RWPE1 (cell line): ENCODE measurements around the gene EGF.

Experiments
- CTCF ChIA-PET: fragments of 350-600 bp; sonication (Branson Sonifier 250); formaldehyde crosslinking; extraction: SDS; loops from one replicate; lab custom pipeline; 2021; lab: Yijun Ruan, JAX
- POLR2A ChIA-PET: fragments of 400-600 bp; formaldehyde crosslinking; extraction: SDS; loops from one replicate; lab custom pipeline; 2020; ENCODE audit warnings: antibody characterized with exemption; ENCODE audit not compliant: low non-redundant PET; lab: Yijun Ruan, JAX
- DNase-seq: peaks from one replicate; pipeline ENCODE4 v3.0.0; 2012; ENCODE audit warnings: low spot score
- H3K27ac ChIP-seq: fragments of 450-650 bp; 2 replicates; pipeline ENCODE4 v1.5.1; 2017
- CTCF ChIP-seq: fragments of 450-650 bp; conservative IDR thresholded peaks from 2 replicates; pipeline ENCODE4 v1.5.1; 2017; ENCODE audit warnings: low read depth, mild to moderate bottlenecking

Gene EGF

GRCh38 chr4:110004556-110004955, 91.9 kb downstream of the EGF start:
- H3K27ac ChIP-seq, result no peak overlapping the region
- ChIA-PET POLR2A (no interaction called here), CTCF (no interaction called here)
- TF ChIP-seq CTCF, result no peak
- no peak for DNase-seq

GRCh38 chr4:110005461-110006056, 92.9 kb downstream of the EGF start:
- POLR2A ChIA-PET, result no interaction called here
- peak; percentile 74 for DNase-seq
- CTCF ChIA-PET, result interaction anchor here (0.6 to 1.1 kb wide), 9 partner anchors 11 to 1996 kb away, joined by 3 to 5 read pairs (median 3); no protein-coding TSS in a partner anchor
- peak; percentile 82 for TF ChIP-seq CTCF
- no peak overlapping the region for H3K27ac ChIP-seq

DNA sequence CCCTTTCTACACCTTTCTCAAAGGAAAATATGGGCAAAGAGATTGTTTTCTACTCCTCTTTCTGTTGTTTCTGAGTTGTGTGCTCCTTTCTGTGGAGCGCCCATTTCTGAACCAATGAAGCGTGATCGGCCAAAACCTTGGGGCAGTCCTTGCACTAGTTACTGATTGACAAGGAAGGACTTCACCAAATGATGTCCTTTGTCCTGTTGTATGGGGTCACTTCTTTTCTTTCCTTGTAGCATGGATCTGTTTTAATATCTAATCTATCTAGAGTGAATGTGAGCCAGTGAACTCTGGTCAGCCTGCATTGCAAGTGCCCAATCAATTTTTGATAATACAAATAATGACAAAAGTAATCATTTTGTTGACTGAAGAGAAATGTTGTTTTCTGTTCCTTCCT, 94.5 kb downstream of the EGF start:
- no peak overlapping the region for H3K27ac ChIP-seq
- CTCF ChIA-PET, result interaction anchor here (0.6 kb wide), 1 partner anchor 83 kb away, joined by 7 read pairs; no protein-coding TSS in a partner anchor
- POLR2A ChIA-PET, result no interaction called here
- no peak for DNase-seq
- no peak for TF ChIP-seq CTCF

DNA sequence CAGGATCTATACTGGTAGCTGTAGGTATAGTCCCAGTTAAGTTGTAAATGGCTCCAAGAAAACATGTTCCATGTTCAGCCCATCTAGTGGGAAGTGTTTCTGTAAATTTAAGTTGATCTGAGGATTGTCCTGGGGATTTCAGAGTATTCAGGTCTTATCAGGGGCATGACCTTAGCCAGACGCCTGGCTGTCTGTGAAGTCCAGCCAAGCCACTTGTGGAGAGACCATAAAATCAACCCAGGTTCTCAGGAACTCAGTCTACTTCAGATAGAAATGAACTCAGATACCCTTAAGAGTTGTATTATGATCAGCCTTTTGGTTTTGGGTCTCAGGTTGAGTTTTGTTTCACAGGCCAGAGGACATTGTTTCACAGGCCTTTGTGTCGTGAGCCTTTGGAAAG, 95.9 kb downstream of the EGF start:
- ChIA-PET CTCF (no interaction called here), POLR2A (no interaction called here)
- DNase-seq, result no peak
- TF ChIP-seq CTCF, result no peak
- no peak overlapping the region for H3K27ac ChIP-seq

DNA sequence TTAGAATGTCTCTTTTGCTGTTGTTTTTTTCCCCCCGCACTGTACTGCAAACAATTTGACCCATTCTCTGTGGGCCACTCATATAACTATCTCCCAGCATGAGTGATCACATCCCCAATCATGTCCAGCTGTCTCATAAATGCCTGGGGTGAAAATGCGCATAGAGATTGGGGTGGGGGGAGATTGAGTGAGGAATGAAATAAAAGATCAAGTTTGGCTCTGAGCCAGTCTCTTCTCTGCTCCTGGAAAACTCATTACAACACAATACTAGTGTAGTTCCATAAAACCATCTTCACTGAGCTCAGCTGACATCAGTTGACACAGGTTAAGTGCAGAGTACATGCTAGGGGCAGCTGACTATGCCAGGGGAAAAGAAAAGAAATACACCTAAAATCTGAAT, 96.9 kb downstream of the EGF start:
- no peak for TF ChIP-seq CTCF
- POLR2A ChIA-PET, result no interaction called here
- CTCF ChIA-PET, result no interaction called here
- H3K27ac ChIP-seq, result no peak overlapping the region
- DNase-seq, result no peak

- ChIA-PET CTCF (interaction anchor here (0.7 kb wide), 1 partner anchor 852 kb away, joined by 3 read pairs; no protein-coding TSS in a partner anchor), POLR2A (no interaction called here)
- no peak for TF ChIP-seq CTCF
- H3K27ac ChIP-seq, result no peak overlapping the region
- DNase-seq, result no peak
Measured at GRCh38 chr4:110010797-110011196, 98.1 kb downstream of the EGF start.
